H9 (cell line): Measurements from ENCODE around the gene ZNHIT1. TPM values are rescaled to one million over a fixed set of nuclear protein-coding genes. Genes with fewer than 3 reads are reported as not detected.

Experiments used
- DNase-seq: peaks from one replicate; pipeline ENCODE4 v3.0.0-alpha.2; 2017
- H2AFZ ChIP-seq: one replicate; pipeline ENCODE4 v1.6.1; 2013; ENCODE audit warnings: mild to moderate bottlenecking, low read length, control low read depth, moderate library complexity
- H2AK5ac ChIP-seq: 2 replicates; pipeline ENCODE4 v1.6.1; 2013; ENCODE audit warnings: low read length, control low read depth, mixed read lengths; ENCODE audit not compliant: insufficient read length
- H2BK120ac ChIP-seq: one replicate; pipeline ENCODE4 v1.6.1; 2013; ENCODE audit warnings: low read depth, mild to moderate bottlenecking, low read length, control low read depth, inconsistent platforms; ENCODE audit not compliant: poor library complexity, severe bottlenecking
- H2BK12ac ChIP-seq: 2 replicates; pipeline ENCODE4 v1.6.1; 2013; ENCODE audit warnings: low read length, control low read depth, mixed read lengths, low read depth; ENCODE audit not compliant: insufficient read length
- H2BK15ac ChIP-seq: 2 replicates; pipeline ENCODE4 v1.6.1; 2013; ENCODE audit warnings: low read depth, low read length, control low read depth
- H2BK20ac ChIP-seq: one replicate; pipeline ENCODE4 v1.6.1; 2013; ENCODE audit warnings: low read depth, mild to moderate bottlenecking, low read length, control low read depth, inconsistent platforms; ENCODE audit not compliant: poor library complexity, severe bottlenecking
- H2BK5ac ChIP-seq: 2 replicates; pipeline ENCODE4 v1.6.1; 2013; ENCODE audit warnings: low read length, control low read depth, mixed read lengths; ENCODE audit not compliant: insufficient read length
- H3K14ac ChIP-seq: 2 replicates; pipeline ENCODE4 v1.6.1; 2013; ENCODE audit warnings: low read length, control low read depth; ENCODE audit not compliant: insufficient read depth
- H3K18ac ChIP-seq: 2 replicates; pipeline ENCODE4 v1.6.1; 2013; ENCODE audit warnings: low read depth, mild to moderate bottlenecking, mixed read lengths, low read length, control low read depth; ENCODE audit not compliant: insufficient read length
- H3K23ac ChIP-seq: 2 replicates; pipeline ENCODE4 v1.6.1; 2013; ENCODE audit warnings: low read length, control low read depth, mixed read lengths, low read depth; ENCODE audit not compliant: insufficient read length
- H3K23me2 ChIP-seq: 2 replicates; pipeline ENCODE4 v1.6.1; 2013; ENCODE audit warnings: low read depth, mild to moderate bottlenecking, mixed read lengths, low read length, control low read depth; ENCODE audit not compliant: insufficient read length, poor library complexity, severe bottlenecking
- H3K27ac ChIP-seq: 2 replicates; pipeline ENCODE4 v1.5.1; 2013; ENCODE audit warnings: low read length, control low read depth, mixed read lengths, low read depth; ENCODE audit not compliant: insufficient read length
- H3K27me3 ChIP-seq: 2 replicates; pipeline ENCODE4 v1.6.1; 2013; ENCODE audit warnings: low read length, control low read depth, inconsistent platforms; ENCODE audit not compliant: insufficient read depth
- H3K4ac ChIP-seq: 2 replicates; pipeline ENCODE4 v1.6.1; 2013; ENCODE audit warnings: low read depth, mild to moderate bottlenecking, control low read depth, inconsistent platforms, low read length, moderate library complexity
- H3K4me1 ChIP-seq: 2 replicates; pipeline ENCODE4 v1.6.1; 2013; ENCODE audit warnings: low read length, control low read depth, inconsistent platforms; ENCODE audit not compliant: insufficient read depth
- H3K4me2 ChIP-seq: 2 replicates; pipeline ENCODE4 v1.6.1; 2013; ENCODE audit warnings: low read length, control low read depth, mixed read lengths; ENCODE audit not compliant: insufficient read length, insufficient read depth
- H3K56ac ChIP-seq: 2 replicates; pipeline ENCODE4 v1.6.1; 2013; ENCODE audit warnings: low read depth, mild to moderate bottlenecking, mixed read lengths, low read length, control low read depth; ENCODE audit not compliant: insufficient read length
- H3K79me1 ChIP-seq: 2 replicates; pipeline ENCODE4 v1.6.1; 2013; ENCODE audit warnings: low read depth, mild to moderate bottlenecking, moderate library complexity, low read length, control low read depth, inconsistent platforms; ENCODE audit not compliant: insufficient read depth, poor library complexity, severe bottlenecking
- H3K79me2 ChIP-seq: 2 replicates; pipeline ENCODE4 v1.6.1; 2013; ENCODE audit warnings: low read length, control low read depth, inconsistent platforms; ENCODE audit not compliant: insufficient read depth
- H3K9ac ChIP-seq: 2 replicates; pipeline ENCODE4 v1.6.1; 2013; ENCODE audit warnings: low read length, control low read depth, mixed read lengths; ENCODE audit not compliant: insufficient read length; ENCODE audit errors: extremely low read depth
- H3K9me3 ChIP-seq: one replicate; pipeline ENCODE4 v1.6.1; 2013; ENCODE audit warnings: low read depth, low read length, inconsistent platforms; ENCODE audit not compliant: control insufficient read depth
- H3T11ph ChIP-seq: one replicate; pipeline ENCODE4 v1.6.1; 2013; ENCODE audit warnings: mild to moderate bottlenecking, low read length, control low read depth, inconsistent platforms
- H4K20me1 ChIP-seq: one replicate; pipeline ENCODE4 v1.6.1; 2013; ENCODE audit not compliant: control insufficient read depth, insufficient read length, insufficient read depth
- H4K5ac ChIP-seq: 2 replicates; pipeline ENCODE4 v1.6.1; 2013; ENCODE audit warnings: low read depth, mild to moderate bottlenecking, mixed read lengths, low read length, control low read depth; ENCODE audit not compliant: insufficient read length
- H4K8ac ChIP-seq: replicated peaks from 2 replicates; pipeline ENCODE4 v1.6.1; 2013; ENCODE audit warnings: low read length, control low read depth, mixed read lengths, low read depth; ENCODE audit not compliant: insufficient read length
- H4K91ac ChIP-seq: 2 replicates; pipeline ENCODE4 v1.6.1; 2013; ENCODE audit warnings: low read depth, mild to moderate bottlenecking, moderate library complexity, mixed read lengths, low read length, control low read depth; ENCODE audit not compliant: insufficient read length
- H3K27ac Mint-ChIP-seq, 3 experiments: 2 replicates in 2 of 3; 3 replicates in 1 of 3; pipeline ENCODE4 v1.8.0; 2020 to 2021; ENCODE audit warnings: mixed read lengths in 3 of 3, mild to moderate bottlenecking in 1 of 3, moderate library complexity in 1 of 3
- H3K27me3 Mint-ChIP-seq: 2 replicates; pipeline ENCODE4 v1.8.0; 2021; ENCODE audit warnings: low read depth, mild to moderate bottlenecking, moderate library complexity, mixed read lengths
- H3K36me3 Mint-ChIP-seq, 3 experiments: 2 replicates in 2 of 3; 3 replicates in 1 of 3; pipeline ENCODE4 v1.8.0; 2020 to 2021; ENCODE audit warnings: low read depth in 3 of 3, mixed read lengths in 3 of 3; ENCODE audit not compliant: insufficient read depth in 1 of 3
- H3K4me1 Mint-ChIP-seq, 2 experiments: 2 replicates each; pipeline ENCODE4 v1.8.0; 2020; ENCODE audit warnings: mixed read lengths in 2 of 2
- H3K4me3 Mint-ChIP-seq, 2 experiments: 2 replicates in 1 of 2; 3 replicates in 1 of 2; pipeline ENCODE4 v1.8.0; 2020 to 2021; ENCODE audit warnings: mild to moderate bottlenecking in 2 of 2, mixed read lengths in 2 of 2, moderate library complexity in 1 of 2
- H3K9me3 Mint-ChIP-seq, 2 experiments: 2 replicates in 1 of 2; 3 replicates in 1 of 2; pipeline ENCODE4 v1.8.0; 2020; ENCODE audit warnings: mild to moderate bottlenecking in 2 of 2, mixed read lengths in 2 of 2, moderate library complexity in 1 of 2
- CTCF ChIP-seq: fragments of 200-600 bp; sonication (generic); conservative IDR thresholded peaks from 3 replicates; pipeline ENCODE4 v1.8.0; 2021; ENCODE audit warnings: antibody characterized with exemption, mild to moderate bottlenecking
- WGBS: extraction: QIAGEN DNeasy Blood & Tissue Kit; methylation state at CpG from one replicate; pipeline ENCODE4 v1.1.7; 2013; ENCODE audit warnings: missing lambda C conversion rate, low lambda C conversion rate, mixed read lengths; ENCODE audit not compliant: insufficient read length; ENCODE audit errors: extremely low coverage; 5-methylcytosine and 5-hydroxymethylcytosine counted together
- total RNA-seq: library from RNA; stranded (reverse); gene quantifications from 2 replicates; pipeline ENCODE4 v1.2.1, GENCODE V29; 2021

ZNHIT1 gene
- total RNA-seq, 1 experiment from 2014 or later: 52.7 TPM

- Mint-ChIP-seq H3K36me3 (peaks cover 11 to 52% (median 21%) of the 10 kb centered on the region in 3 experiments; a peak in 6 of 7 replicates), H3K27me3 (no peaks in the 10 kb centered on the region), H3K4me3 (no peak overlapping the region), H3K4me1 (peaks cover 4 to 5% of the 10 kb centered on the region in 2 experiments), H3K9me3 (no peaks in the 10 kb centered on the region), H3K27ac (no peak overlapping the region)
- no peak for DNase-seq
- Histone ChIP-seq H2BK12ac (no peak overlapping the region), H2AFZ (no peak overlapping the region), H2BK120ac (no peak overlapping the region), H3K23me2 (no peaks in the 10 kb centered on the region), H3K23ac (no peak overlapping the region), H3K4me1 (no peaks in the 10 kb centered on the region), H2AK5ac (no peak overlapping the region), H4K20me1 (no peaks in the 10 kb centered on the region), H3K9me3 (no peaks in the 10 kb centered on the region), H3K79me2 (no peaks in the 10 kb centered on the region), H3K14ac (no peak overlapping the region), H2BK15ac (no peak overlapping the region), H4K8ac (no peak overlapping the region), H2BK5ac (no peak overlapping the region), H3K27me3 (no peaks in the 10 kb centered on the region), H4K5ac (no peak overlapping the region), H4K91ac (no peak overlapping the region), H3K27ac (no peak overlapping the region), H3T11ph (no peak overlapping the region), H3K4ac (no peak overlapping the region), H2BK20ac (no peak overlapping the region), H3K9ac (no peak overlapping the region), H3K79me1 (no peaks in the 10 kb centered on the region), H3K56ac (no peak overlapping the region), H3K4me2 (no peak overlapping the region), H3K18ac (no peak overlapping the region)
- WGBS: no CpG with 5 or more reads among the region's 24 CpGs
- no peak for TF ChIP-seq CTCF
Observed at GRCh38 chr7:101211501-101211900, 6.5 kb upstream of the ZNHIT1 start.
